Hippocampal formation (tissue), 2 donors: ENCODE measurements around the gene AATK.

Experiments used
- DNase-seq, 2 donors: peaks; one replicate each; lab custom pipeline; 2025; lab: John Stamatoyannopoulos, UW

The AATK gene

GRCh38 chr17:81196505-81197408 is 30.7 kb upstream of the AATK start:
- DNase-seq: no peak

GRCh38 chr17:81195941-81196495 is 30.0 kb upstream of the AATK start:
- no peak for DNase-seq

GRCh38 chr17:81194941-81195901 is 29.2 kb upstream of the AATK start:
- no peak for DNase-seq

GRCh38 chr17:81194225-81194760 is 28.3 kb upstream of the AATK start:
- DNase-seq: no peak

GRCh38 chr17:81193470-81194224 is 27.6 kb upstream of the AATK start:
- DNase-seq: no peak

- DNase-seq: no peak
These were observed 27.0 kb upstream of the AATK start for GRCh38 chr17:81193051-81193410.

- no peak for DNase-seq
These were observed 26.5 kb upstream of the AATK start for GRCh38 chr17:81192386-81193050.

GRCh38 chr17:81191646-81192045 is 25.6 kb upstream of the AATK start:
- no peak for DNase-seq

- DNase-seq: no peak
These were observed 25.1 kb upstream of the AATK start for GRCh38 chr17:81191116-81191515.

- no peak for DNase-seq
These were observed 24.6 kb upstream of the AATK start for GRCh38 chr17:81190591-81190990.

- no peak for DNase-seq
These were observed 23.9 kb upstream of the AATK start for GRCh38 chr17:81189670-81190530.

- no peak for DNase-seq
These were observed 23.0 kb upstream of the AATK start for GRCh38 chr17:81189016-81189415.

GRCh38 chr17:81188491-81188840 is 22.4 kb upstream of the AATK start:
- no peak for DNase-seq

GRCh38 chr17:81187586-81188490 is 21.8 kb upstream of the AATK start:
- no peak for DNase-seq

GRCh38 chr17:81187120-81187519 is 21.1 kb upstream of the AATK start:
- DNase-seq: no peak

GRCh38 chr17:81186203-81186602 is 20.2 kb upstream of the AATK start:
- DNase-seq: no peak

- DNase-seq: no peak
These were observed 18.5 kb upstream of the AATK start for GRCh38 chr17:81184555-81184954.

GRCh38 chr17:81183807-81184206 is 17.8 kb upstream of the AATK start:
- DNase-seq: no peak

GRCh38 chr17:81183316-81183715 is 17.3 kb upstream of the AATK start:
- no peak for DNase-seq
